IPS-20b (cell line): Measurements from ENCODE around the gene ITGB6.

Experiments used
- H3K27ac ChIP-seq: one replicate; pipeline ENCODE4 v1.5.1; 2013; ENCODE audit warnings: low read length
- H3K27me3 ChIP-seq: 2 replicates; pipeline ENCODE4 v1.6.1; 2013; ENCODE audit warnings: mild to moderate bottlenecking, low read length, inconsistent platforms; ENCODE audit not compliant: insufficient read depth
- H3K36me3 ChIP-seq: 2 replicates; pipeline ENCODE4 v1.6.1; 2013; ENCODE audit warnings: low read depth, mild to moderate bottlenecking, inconsistent platforms, low read length, moderate library complexity; ENCODE audit not compliant: insufficient read depth
- H3K4me1 ChIP-seq: 2 replicates; pipeline ENCODE4 v1.6.1; 2013; ENCODE audit warnings: mild to moderate bottlenecking, control low read depth, inconsistent platforms, low read length, moderate library complexity; ENCODE audit not compliant: insufficient read depth
- H3K4me3 ChIP-seq: 2 replicates; pipeline ENCODE4 v1.5.1; 2013; ENCODE audit warnings: mild to moderate bottlenecking, low read length, inconsistent platforms
- H3K9ac ChIP-seq: 2 replicates; pipeline ENCODE4 v1.6.1; 2013; ENCODE audit warnings: low read depth, mild to moderate bottlenecking, inconsistent platforms, low read length, moderate library complexity
- H3K9me3 ChIP-seq: 2 replicates; pipeline ENCODE4 v1.6.1; 2013; ENCODE audit warnings: mild to moderate bottlenecking, low read depth, low read length, inconsistent platforms; ENCODE audit not compliant: insufficient read depth

The ITGB6 gene

GRCh38 chr2:160214461-160215445, 14.7 kb upstream of the ITGB6 start:
- no peaks in the 10 kb centered on the region for H3K9me3 ChIP-seq
- no peak overlapping the region for H3K9ac ChIP-seq
- H3K4me1 ChIP-seq = no peaks in the 10 kb centered on the region
- no peak overlapping the region for H3K4me3 ChIP-seq
- H3K36me3 ChIP-seq = no peaks in the 10 kb centered on the region
- no peaks in the 10 kb centered on the region for H3K27me3 ChIP-seq
- no peak overlapping the region for H3K27ac ChIP-seq

GRCh38 chr2:160213511-160213910, 13.4 kb upstream of the ITGB6 start:
- Histone ChIP-seq H3K9me3 (no peaks in the 10 kb centered on the region), H3K27me3 (no peaks in the 10 kb centered on the region), H3K9ac (no peak overlapping the region), H3K4me1 (no peaks in the 10 kb centered on the region; the same call in 1 of the 2 replicates), H3K27ac (no peak overlapping the region), H3K4me3 (no peak overlapping the region), H3K36me3 (no peaks in the 10 kb centered on the region)

- Histone ChIP-seq H3K27me3 (no peaks in the 10 kb centered on the region), H3K4me3 (no peak overlapping the region), H3K9me3 (peaks cover 6% of the 10 kb centered on the region), H3K9ac (no peak overlapping the region), H3K36me3 (no peaks in the 10 kb centered on the region), H3K27ac (no peak overlapping the region), H3K4me1 (no peaks in the 10 kb centered on the region; the same call in 1 of the 2 replicates)
Measured at GRCh38 chr2:160210599-160211138, 10.6 kb upstream of the ITGB6 start.

DNA sequence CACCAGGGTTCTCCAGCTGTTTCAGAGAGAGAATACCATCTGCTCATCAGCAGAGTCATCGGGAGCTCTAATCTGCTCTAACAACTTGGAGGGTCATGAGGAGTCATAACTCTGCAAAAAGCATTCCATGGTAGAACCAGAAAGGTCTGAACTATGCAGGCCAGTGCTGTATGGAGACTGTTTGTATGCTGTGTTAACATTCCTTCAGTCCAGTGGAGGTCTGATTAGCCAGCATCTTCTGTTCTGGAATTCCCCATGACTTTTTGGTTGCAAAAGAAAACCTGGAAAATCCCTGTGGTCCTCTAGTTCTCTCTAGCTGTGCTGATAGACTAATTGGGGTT, 9.4 kb upstream of the ITGB6 start:
- no peaks in the 10 kb centered on the region; the same call in 1 of the 2 replicates for H3K4me1 ChIP-seq
- peaks cover 6% of the 10 kb centered on the region for H3K9me3 ChIP-seq
- no peaks in the 10 kb centered on the region for H3K36me3 ChIP-seq
- H3K27ac ChIP-seq = no peak overlapping the region
- H3K27me3 ChIP-seq = no peaks in the 10 kb centered on the region
- no peak overlapping the region for H3K4me3 ChIP-seq
- no peak overlapping the region for H3K9ac ChIP-seq

- H3K9me3 ChIP-seq = peaks cover 6% of the 10 kb centered on the region
- no peak overlapping the region for H3K27ac ChIP-seq
Measured at GRCh38 chr2:160208655-160209515, 8.8 kb upstream of the ITGB6 start.

DNA sequence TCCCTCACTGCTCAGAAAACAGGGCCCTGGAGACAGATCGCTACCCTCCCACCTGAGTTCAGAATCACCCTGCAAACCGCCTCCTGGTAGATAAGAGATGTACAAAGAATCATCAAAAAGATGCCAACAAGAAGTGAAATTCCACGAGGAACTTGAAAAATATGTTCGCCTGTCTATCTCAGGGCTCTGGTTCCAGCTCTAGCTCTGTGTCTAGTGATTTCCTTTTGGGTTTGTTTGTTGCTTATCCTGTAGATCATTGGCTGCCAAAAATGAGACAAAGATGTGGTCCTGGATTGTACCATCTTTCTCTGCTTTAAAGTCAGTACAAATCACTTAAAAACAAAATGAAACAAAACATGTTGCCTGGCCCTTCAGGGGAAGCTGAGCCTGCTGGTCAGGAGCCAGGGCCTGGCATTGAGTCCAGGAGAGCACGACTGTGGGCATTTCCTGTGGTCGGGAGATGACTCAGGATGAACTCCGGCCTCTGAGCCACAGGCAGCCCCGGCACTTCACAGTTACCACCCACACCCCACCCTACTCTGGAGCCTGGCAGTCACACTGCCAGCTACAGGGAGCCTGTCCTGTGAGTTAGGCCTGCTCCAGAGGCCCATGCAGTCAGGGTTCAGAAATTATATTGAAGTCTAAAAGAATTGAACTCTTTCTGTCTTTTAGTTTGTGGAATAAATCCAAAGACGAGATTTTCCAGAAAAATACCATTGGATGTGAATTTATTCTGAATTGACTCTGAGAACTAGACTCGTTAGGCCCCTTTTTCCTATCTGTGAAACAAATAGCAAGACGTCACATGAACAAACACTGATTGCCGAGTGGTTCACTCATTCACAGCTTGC, 8.0 kb upstream of the ITGB6 start:
- Histone ChIP-seq H3K9me3 (peaks cover 6% of the 10 kb centered on the region), H3K9ac (no peak overlapping the region), H3K4me3 (no peak overlapping the region), H3K27ac (no peak overlapping the region), H3K4me1 (no peaks in the 10 kb centered on the region; the same call in 1 of the 2 replicates), H3K36me3 (no peaks in the 10 kb centered on the region), H3K27me3 (no peaks in the 10 kb centered on the region)

More at GRCh38 chr2:160208655-160209515, 8.8 kb upstream of the ITGB6 start:
- H3K4me3 ChIP-seq = no peak overlapping the region
- no peaks in the 10 kb centered on the region for H3K36me3 ChIP-seq
- H3K27me3 ChIP-seq = no peaks in the 10 kb centered on the region
- no peaks in the 10 kb centered on the region; the same call in 1 of the 2 replicates for H3K4me1 ChIP-seq
- no peak overlapping the region for H3K9ac ChIP-seq

- Histone ChIP-seq H3K4me3 (no peak overlapping the region), H3K36me3 (no peaks in the 10 kb centered on the region), H3K27me3 (no peaks in the 10 kb centered on the region), H3K4me1 (no peaks in the 10 kb centered on the region; the same call in 1 of the 2 replicates), H3K27ac (no peak overlapping the region), H3K9me3 (peaks cover 6% of the 10 kb centered on the region), H3K9ac (no peak overlapping the region)
Measured at GRCh38 chr2:160207271-160207670, 7.2 kb upstream of the ITGB6 start.

DNA sequence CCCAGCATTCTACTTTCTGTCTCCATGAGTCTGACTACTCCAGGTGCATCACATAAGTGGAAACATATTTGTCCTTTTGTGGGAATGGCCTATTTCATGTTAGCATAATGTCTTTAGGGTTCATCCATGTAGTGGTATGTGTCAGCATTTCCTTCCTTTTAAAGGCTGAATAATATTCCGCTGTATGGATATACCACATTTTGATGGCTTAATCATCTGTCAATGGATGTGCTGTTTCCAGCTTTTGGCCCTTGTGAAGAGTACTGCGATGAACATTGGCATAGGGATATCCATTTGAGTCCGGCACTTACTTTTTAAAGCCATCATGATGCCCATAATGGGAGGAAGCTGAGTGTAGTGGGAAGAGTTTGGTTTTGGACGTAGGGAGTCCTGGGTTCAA, 6.4 kb upstream of the ITGB6 start:
- peaks cover 6% of the 10 kb centered on the region for H3K9me3 ChIP-seq
- H3K27me3 ChIP-seq = no peaks in the 10 kb centered on the region
- H3K4me1 ChIP-seq = no peaks in the 10 kb centered on the region; the same call in 1 of the 2 replicates
- no peaks in the 10 kb centered on the region for H3K36me3 ChIP-seq
- H3K4me3 ChIP-seq = no peak overlapping the region
- H3K27ac ChIP-seq = no peak overlapping the region
- no peak overlapping the region for H3K9ac ChIP-seq

- no peak overlapping the region for H3K4me3 ChIP-seq
Measured at GRCh38 chr2:160205505-160205904, 5.4 kb upstream of the ITGB6 start.

DNA sequence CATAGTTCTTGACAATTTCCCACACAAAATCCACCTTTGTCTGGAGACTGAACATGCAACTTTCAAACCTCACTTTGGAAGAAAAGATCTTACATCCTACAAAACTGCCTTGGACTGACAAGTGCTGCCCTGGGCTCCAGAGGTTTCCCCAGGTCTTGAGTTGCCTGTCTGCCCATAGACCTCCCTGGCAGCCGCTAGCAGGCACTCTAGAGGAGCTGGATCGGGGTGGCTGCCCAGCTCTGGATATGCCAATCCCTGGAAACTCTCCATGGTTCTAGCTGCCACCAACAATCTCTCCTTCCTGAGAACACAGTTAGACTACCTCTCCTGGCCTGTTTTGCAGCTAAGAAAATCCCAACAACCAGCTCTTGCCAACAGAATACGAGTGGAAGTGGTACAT, 3.4 kb upstream of the ITGB6 start:
- no peaks in the 10 kb centered on the region; the same call in 1 of the 2 replicates for H3K4me1 ChIP-seq
- H3K27ac ChIP-seq = no peak overlapping the region

More at GRCh38 chr2:160205505-160205904, 5.4 kb upstream of the ITGB6 start:
- no peaks in the 10 kb centered on the region for H3K36me3 ChIP-seq
- H3K27ac ChIP-seq = no peak overlapping the region
- peaks cover 6% of the 10 kb centered on the region for H3K9me3 ChIP-seq
- H3K4me1 ChIP-seq = no peaks in the 10 kb centered on the region; the same call in 1 of the 2 replicates
- no peak overlapping the region for H3K9ac ChIP-seq
- no peaks in the 10 kb centered on the region for H3K27me3 ChIP-seq

DNA sequence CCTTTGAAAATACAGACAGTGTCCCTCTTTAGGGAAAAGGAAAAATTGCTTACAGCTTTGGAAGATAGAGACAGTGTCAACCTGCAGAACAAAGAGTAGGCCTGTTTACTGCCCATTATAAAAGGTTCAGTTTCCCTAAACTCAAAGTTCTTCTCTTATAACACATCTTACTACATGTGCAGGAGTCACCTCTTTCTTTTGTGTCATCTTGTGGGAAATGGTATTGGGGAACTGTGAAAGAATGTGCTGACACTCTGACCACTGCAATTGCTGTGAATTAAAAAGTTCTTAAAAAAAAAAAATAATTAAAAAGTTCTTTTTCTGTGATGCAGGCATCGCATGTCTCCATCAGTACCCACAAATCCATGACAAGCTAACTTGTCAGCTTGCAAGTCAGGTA, 2.9 kb upstream of the ITGB6 start:
- H3K27me3 ChIP-seq = no peaks in the 10 kb centered on the region
- no peak overlapping the region for H3K27ac ChIP-seq
- no peak overlapping the region for H3K4me3 ChIP-seq
- H3K36me3 ChIP-seq = no peaks in the 10 kb centered on the region
- no peak overlapping the region for H3K9ac ChIP-seq
- peaks cover 6% of the 10 kb centered on the region for H3K9me3 ChIP-seq
- H3K4me1 ChIP-seq = no peaks in the 10 kb centered on the region

More for the DNA sequence above, 3.4 kb upstream of the ITGB6 start:
- no peaks in the 10 kb centered on the region for H3K27me3 ChIP-seq
- H3K4me3 ChIP-seq = no peak overlapping the region
- no peak overlapping the region for H3K9ac ChIP-seq
- H3K36me3 ChIP-seq = no peaks in the 10 kb centered on the region
- H3K9me3 ChIP-seq = peaks cover 6% of the 10 kb centered on the region
